Activated gamma-delta T cell treated with Interleukin-2 at 50 U/mL for 16 hours (primary cell): ENCODE results near the gene SH3TC1.

Experiments used
- DNase-seq: peaks from one replicate; pipeline ENCODE4 v3.0.0-alpha.2; 2020

Gene SH3TC1

GRCh38 chr4:8201321-8201781 lies 2.3 kb downstream of the SH3TC1 start:
- DNase-seq = peak; percentile 18

GRCh38 chr4:8202108-8203051 lies 3.3 kb downstream of the SH3TC1 start:
- no peak for DNase-seq

GRCh38 chr4:8203052-8203401 lies 3.9 kb downstream of the SH3TC1 start:
- no peak for DNase-seq

GRCh38 chr4:8203817-8204216 lies 4.7 kb downstream of the SH3TC1 start:
- DNase-seq = no peak

- DNase-seq = no peak
Observed at GRCh38 chr4:8204576-8205227, 5.6 kb downstream of the SH3TC1 start.

GRCh38 chr4:8205241-8205707 lies 6.2 kb downstream of the SH3TC1 start:
- no peak for DNase-seq

- no peak for DNase-seq
Observed at GRCh38 chr4:8205749-8206611, 6.9 kb downstream of the SH3TC1 start.

- no peak for DNase-seq
Observed at GRCh38 chr4:8207314-8207713, 8.2 kb downstream of the SH3TC1 start.

GRCh38 chr4:8208565-8208964 lies 9.5 kb downstream of the SH3TC1 start:
- DNase-seq = no peak

- no peak for DNase-seq
Observed at GRCh38 chr4:8209181-8209874, 10.2 kb downstream of the SH3TC1 start.

GRCh38 chr4:8210010-8210409 lies 10.9 kb downstream of the SH3TC1 start:
- no peak for DNase-seq

GRCh38 chr4:8210616-8211015 lies 11.5 kb downstream of the SH3TC1 start:
- no peak for DNase-seq

GRCh38 chr4:8211251-8211650 lies 12.2 kb downstream of the SH3TC1 start:
- no peak for DNase-seq

GRCh38 chr4:8211737-8212581 lies 12.9 kb downstream of the SH3TC1 start:
- no peak for DNase-seq

- no peak for DNase-seq
Observed at GRCh38 chr4:8212622-8213021, 13.5 kb downstream of the SH3TC1 start.

GRCh38 chr4:8213121-8213520 lies 14.0 kb downstream of the SH3TC1 start:
- no peak for DNase-seq

- DNase-seq = no peak
Observed at GRCh38 chr4:8214136-8214535, 15.0 kb downstream of the SH3TC1 start.

- DNase-seq = no peak
Observed at GRCh38 chr4:8215001-8215427, 15.9 kb downstream of the SH3TC1 start.

GRCh38 chr4:8215641-8216442 lies 16.8 kb downstream of the SH3TC1 start:
- DNase-seq = no peak

GRCh38 chr4:8216443-8217245 lies 17.6 kb downstream of the SH3TC1 start:
- DNase-seq = no peak
